GM21528 (cell line): Measurements from ENCODE around the gene CDC42EP1.

Experiments used
- ATAC-seq: cut with Tn5 transposase; IDR thresholded peaks from one replicate; pipeline ENCODE4 v1.9.1; 2021; ENCODE audit warnings: mild to moderate bottlenecking, moderate library complexity; ENCODE audit not compliant: unreplicated experiment, low FRiP score

The CDC42EP1 gene

GRCh38 chr22:37559521-37559900 is 769 bp upstream of the CDC42EP1 start:
- ATAC-seq: no peak

- ATAC-seq: no peak
Observed at GRCh38 chr22:37560608-37561211, 430 bp downstream of the CDC42EP1 start.

- no peak for ATAC-seq
Observed at GRCh38 chr22:37561212-37562048, 1.1 kb downstream of the CDC42EP1 start.

- ATAC-seq: no peak
Observed at GRCh38 chr22:37562049-37562875, 2.0 kb downstream of the CDC42EP1 start.

- ATAC-seq: no peak
Observed at GRCh38 chr22:37563153-37564081, 3.1 kb downstream of the CDC42EP1 start.

- ATAC-seq: no peak
Observed at GRCh38 chr22:37564111-37564711, 3.9 kb downstream of the CDC42EP1 start.

GRCh38 chr22:37565830-37566229 is 5.5 kb downstream of the CDC42EP1 start:
- ATAC-seq: no peak

GRCh38 chr22:37566329-37566837 is 6.1 kb downstream of the CDC42EP1 start:
- no peak for ATAC-seq

- no peak for ATAC-seq
Observed at GRCh38 chr22:37566903-37567798, 6.9 kb downstream of the CDC42EP1 start.

- ATAC-seq: no peak
Observed at GRCh38 chr22:37568012-37568411, 7.7 kb downstream of the CDC42EP1 start.

GRCh38 chr22:37568448-37569008 is 8.2 kb downstream of the CDC42EP1 start:
- ATAC-seq: no peak

GRCh38 chr22:37569009-37569920 is 9.0 kb downstream of the CDC42EP1 start:
- no peak for ATAC-seq

GRCh38 chr22:37569921-37570660 is 9.8 kb downstream of the CDC42EP1 start:
- ATAC-seq: no peak

- no peak for ATAC-seq
Observed at GRCh38 chr22:37570661-37570976, 10.3 kb downstream of the CDC42EP1 start.

GRCh38 chr22:37571258-37571991 is 11.1 kb downstream of the CDC42EP1 start:
- ATAC-seq: no peak

GRCh38 chr22:37571992-37572373 is 11.7 kb downstream of the CDC42EP1 start:
- ATAC-seq: no peak
